Heart right ventricle (tissue), 16 donors: ENCODE data around the gene ADGRL3. TPM values are rescaled to one million over a fixed set of nuclear protein-coding genes. Genes with fewer than 3 reads are reported as not detected.

Experiments used
- ATAC-seq, 8 donors: fragments of 200-7000 bp; cut with Tn5 transposase; one replicate each; pipeline ENCODE4 v1.9.1; 2020; ENCODE audit warnings: mild to moderate bottlenecking in 8 of 8, moderate library complexity in 8 of 8, moderate number of reproducible peaks in 1 of 8
- DNase-seq, 2 donors: peaks; one replicate each; pipeline ENCODE4 v3.0.0-alpha.2; 2020
- H3K27ac ChIP-seq, 10 donors: fragments of 200-600 bp; sonication (generic) in 2 of 10; one replicate each; pipeline versions ENCODE4 v1.5.0 to v1.8.0; 2020 to 2022; ENCODE audit warnings: mild to moderate bottlenecking in 3 of 10
- H3K27me3 ChIP-seq, 7 donors: fragments of 200-600 bp; one replicate each; pipeline ENCODE4 v1.8.0; 2021 to 2022; ENCODE audit warnings: mild to moderate bottlenecking in 2 of 7
- H3K36me3 ChIP-seq, 9 donors: fragments of 200-600 bp; sonication (generic) in 1 of 9; one replicate each; pipeline versions ENCODE4 v1.5.0 to v1.8.0; 2020 to 2022; ENCODE audit warnings: mild to moderate bottlenecking in 2 of 9
- H3K4me1 ChIP-seq, 9 donors: fragments of 200-600 bp; sonication (generic) in 1 of 9; one replicate each; pipeline versions ENCODE4 v1.5.0 to v1.8.0; 2020 to 2022; ENCODE audit warnings: mild to moderate bottlenecking in 4 of 9
- H3K4me3 ChIP-seq, 10 donors: fragments of 200-600 bp; sonication (generic) in 2 of 10; one replicate each; pipeline versions ENCODE4 v1.5.0 to v1.8.0; 2020 to 2022; ENCODE audit warnings: mild to moderate bottlenecking in 7 of 10, moderate library complexity in 2 of 10
- H3K9me3 ChIP-seq, 11 donors: fragments of 200-600 bp in 10 of 11; sonication (generic) in 2 of 11; one replicate each; pipeline versions ENCODE4 v1.5.0 to v1.8.0; 2013 to 2022; ENCODE audit warnings: mild to moderate bottlenecking in 2 of 11, control low read depth in 1 of 11, moderate library complexity in 1 of 11
- CTCF ChIP-seq, 9 donors: fragments of 200-600 bp; sonication (generic) in 2 of 9; IDR thresholded peaks; one replicate each; pipeline versions ENCODE4 v1.5.0 to v1.8.0; 2021 to 2022; ENCODE audit warnings: antibody characterized with exemption in 9 of 9, mild to moderate bottlenecking in 5 of 9, moderate library complexity in 1 of 9
- WGBS, 2 donors: extraction: QIAGEN DNeasy Blood & Tissue Kit; methylation state at CpG; one replicate each; pipeline ENCODE4 v1.1.7; 2013; ENCODE audit warnings: inconsistent platforms in 1 of 2; 5-methylcytosine and 5-hydroxymethylcytosine counted together
- intact Hi-C, 10 donors: fragments of 100-400 bp; cut with DNase I; formaldehyde crosslinking; loops; one replicate each; pipeline versions ENCODE4 v1.11.1 to v1.14.2; 2022
- polyA plus RNA-seq, 2 donors: library from polyadenylated mRNA; stranded (reverse); fragments of 200-250 nt; gene quantifications; one replicate each; pipeline ENCODE4 v1.2.3, GENCODE V29; 2013
- total RNA-seq, 10 donors: library from RNA; stranded (reverse); fragmentation: NEBNext Ultra II Directional in 3 of 10; extraction: Animal tissue kit (Norgen Biotek cat#: 25700) in 3 of 10; gene quantifications; one replicate each; pipeline versions ENCODE4 v1.2.1 to v1.2.4, GENCODE V29; 2021 to 2023
- donor health status: Arrhythmogenic right ventricular cardiomyopathy.
- donor health status: ischemic (EF 13 %, LVEDD 7.1; RV severe dilation, severe dysfunction).
- donor health status: healthy with polysubstance abuse.
- donor health status: DM: no; HTN: yes; CAD: no.
- donor health status: DM: no; HTN: no; CAD: no.
- donor health status: ischemic (EF 25% LVEDD 6.9; RV normal size, moderate dysfunction).
- donor health status: ischemic (EF 25% LVEDD 5.7; RV mildly dilated, moderate dysfunction).
- donor health status: healthy.
- donor health status: DM: yes; HTN: yes; CAD: no.
- donor health status: Ischemic cardiomyopathy.
- donor health status: ischemic (EF 35%, LVEDD 5.7; RV mildly dilated, moderate dysfunction).
- donor health status: nonischemic (EF 11% LVEDD 7.7; RV severe dilation, severe dysfunction).
- donor health status: DM: yes; HTN: yes; CAD: no.
- donor health status: PGD.
- donor health status: ischemic (EF 29% LVEDD 5.4; RV normal size, mild dysfunction).
- donor health status: nonischemic (EF 23%, LVEDD 6.1; RV moderate dilation, normal function).

Gene ADGRL3
- total and polyA plus RNA-seq, 12 donors = 0.36 to 20.9 (median 4.6) TPM

GRCh38 chr4:61575796-61576195 lies 375.7 kb downstream of the ADGRL3 start:
- WGBS, 2 donors = 80 to 92% methylated on average over 2 of the region's 2 CpGs
- Histone ChIP-seq H3K27me3 (no peaks in the 10 kb centered on the region), H3K4me1 (no peaks in the 10 kb centered on the region), H3K36me3 (no peaks in the 10 kb centered on the region), H3K4me3 (no peak overlapping the region), H3K27ac (no peak overlapping the region), H3K9me3 (no peaks in the 10 kb centered on the region)
- TF ChIP-seq CTCF (IDR thresholded peaks at IDR 0.05) = no peak
- no peak for ATAC-seq
- intact Hi-C loops = no loop called here
- DNase-seq = no peak

GRCh38 chr4:61579786-61580185 lies 379.7 kb downstream of the ADGRL3 start:
- no peak overlapping the region for H3K4me3 ChIP-seq
- no peak overlapping the region for H3K27ac ChIP-seq
- no peaks in the 10 kb centered on the region for H3K27me3 ChIP-seq
- ATAC-seq (no peak), DNase-seq (no peak)
- H3K9me3 ChIP-seq = no peaks in the 10 kb centered on the region
- intact Hi-C loops = no loop called here
- no peak for TF ChIP-seq CTCF (IDR thresholded peaks at IDR 0.05)
- H3K4me1 ChIP-seq = no peaks in the 10 kb centered on the region
- 57 to 68% methylated on average over 1 of the region's 1 CpG for WGBS, 2 donors
- H3K36me3 ChIP-seq = no peaks in the 10 kb centered on the region

DNA sequence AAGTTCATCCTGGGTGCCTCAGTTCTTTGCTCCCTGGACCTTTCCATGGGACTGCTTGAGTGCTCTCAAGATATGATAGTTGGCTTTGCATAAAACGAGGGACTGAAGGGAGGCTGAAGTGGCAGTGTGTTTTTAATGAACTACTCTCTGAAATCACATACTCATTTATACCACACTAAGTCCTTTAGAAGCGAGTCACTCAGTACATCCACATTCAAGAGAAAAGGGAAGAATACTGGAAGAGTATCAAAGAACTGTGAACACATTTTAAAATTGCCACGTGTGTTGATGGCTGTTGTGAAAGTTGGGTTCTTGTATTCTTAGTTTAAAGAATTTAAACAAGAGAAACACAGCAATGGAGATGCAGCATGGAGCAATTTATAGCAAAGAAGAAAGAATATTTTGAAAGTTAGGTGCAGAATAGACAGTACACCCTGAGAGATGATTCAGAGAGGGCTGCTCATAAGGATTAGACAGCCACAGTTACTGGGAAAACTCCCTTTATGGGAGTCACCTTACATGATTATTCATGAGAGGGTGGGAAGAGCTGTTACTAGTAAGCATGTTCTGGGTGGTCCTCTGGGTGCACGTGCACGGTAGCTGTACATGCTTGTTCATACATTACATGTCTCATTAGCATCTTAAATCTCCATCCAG lies 380.7 kb downstream of the ADGRL3 start:
- no peak overlapping the region for H3K4me3 ChIP-seq
- no peaks in the 10 kb centered on the region for H3K27me3 ChIP-seq
- no peak for TF ChIP-seq CTCF (IDR thresholded peaks at IDR 0.05)
- H3K36me3 ChIP-seq = no peaks in the 10 kb centered on the region
- intact Hi-C loops = no loop called here
- no peak overlapping the region for H3K27ac ChIP-seq
- ATAC-seq (no peak), DNase-seq (no peak)
- H3K9me3 ChIP-seq = no peaks in the 10 kb centered on the region
- H3K4me1 ChIP-seq = no peaks in the 10 kb centered on the region
- WGBS, 2 donors = 79 to 81% methylated on average over 5 of the region's 5 CpGs

GRCh38 chr4:61583696-61584095 lies 383.6 kb downstream of the ADGRL3 start:
- intact Hi-C loops = no loop called here
- ATAC-seq (no peak), DNase-seq (no peak)
- Histone ChIP-seq H3K4me3 (no peak overlapping the region), H3K27ac (no peak overlapping the region), H3K9me3 (no peaks in the 10 kb centered on the region), H3K36me3 (peaks cover 0 to 3% (median 0%) of the 10 kb centered on the region in 9 donors), H3K4me1 (no peaks in the 10 kb centered on the region), H3K27me3 (no peaks in the 10 kb centered on the region)
- TF ChIP-seq CTCF (IDR thresholded peaks at IDR 0.05) = no peak
- WGBS, 2 donors = 84 to 92% methylated on average over 1 of the region's 1 CpG
